Measurements from ENCODE around the gene HLTF. TPM values are rescaled to one million over a fixed set of nuclear protein-coding genes. Genes with fewer than 3 reads are reported as not detected.

Gene HLTF
- total and polyA plus RNA-seq, 2 of the 13 experiments (the other 11 are each of a cell fraction or from before 2014, with no cell fraction given): 12.0 to 22.9 TPM

DNA sequence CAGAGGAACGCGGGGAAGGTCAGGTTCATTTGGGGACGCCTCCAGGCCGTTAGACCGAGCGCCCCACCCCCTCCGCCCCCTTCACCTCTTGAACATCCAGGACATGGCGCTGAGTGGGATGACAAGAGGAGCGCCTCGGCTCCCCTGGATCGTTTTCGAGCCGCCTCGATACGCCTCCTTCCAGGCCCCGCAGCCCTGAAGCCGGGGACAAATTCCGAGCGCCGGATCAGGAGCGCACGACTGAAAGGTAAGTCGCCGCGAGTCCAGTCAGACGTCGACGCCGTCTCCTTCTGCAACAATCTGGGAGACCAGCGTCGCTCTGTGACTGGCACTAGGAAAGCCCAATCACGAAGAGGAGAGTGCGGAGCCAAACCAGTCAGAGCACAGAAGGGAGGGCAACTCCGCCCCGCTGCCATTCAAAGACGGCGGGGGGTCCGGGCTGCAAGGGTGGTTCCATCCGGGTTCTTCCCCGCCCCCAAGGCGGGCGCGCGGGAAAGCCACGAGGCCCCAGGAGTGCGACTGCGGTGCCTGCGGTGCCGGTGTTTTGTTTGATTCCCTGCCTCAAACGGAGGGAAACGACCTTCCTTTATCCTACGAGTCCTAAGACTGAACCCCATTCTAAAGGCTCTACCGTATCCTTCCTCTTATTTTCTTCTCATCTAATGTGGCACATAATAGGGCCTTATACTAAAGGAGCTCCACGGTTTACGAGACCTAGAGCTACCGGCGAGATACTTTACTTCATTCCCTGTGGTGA is at the start of gene HLTF (continued):
- TF ChIP-seq, protein P1, sequence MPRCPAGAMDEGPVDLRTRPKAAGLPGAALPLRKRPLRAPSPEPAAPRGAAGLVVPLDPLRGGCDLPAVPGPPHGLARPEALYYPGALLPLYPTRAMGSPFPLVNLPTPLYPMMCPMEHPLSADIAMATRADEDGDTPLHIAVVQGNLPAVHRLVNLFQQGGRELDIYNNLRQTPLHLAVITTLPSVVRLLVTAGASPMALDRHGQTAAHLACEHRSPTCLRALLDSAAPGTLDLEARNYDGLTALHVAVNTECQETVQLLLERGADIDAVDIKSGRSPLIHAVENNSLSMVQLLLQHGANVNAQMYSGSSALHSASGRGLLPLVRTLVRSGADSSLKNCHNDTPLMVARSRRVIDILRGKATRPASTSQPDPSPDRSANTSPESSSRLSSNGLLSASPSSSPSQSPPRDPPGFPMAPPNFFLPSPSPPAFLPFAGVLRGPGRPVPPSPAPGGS (CRISPR knock-in tag; IDR thresholded peaks at IDR 0.05): peak; percentile 88; the same call in 1 of the 2 replicates
- TF ChIP-seq ZNF747 (CRISPR knock-in tag; IDR thresholded peaks at IDR 0.05; ENCODE audit: borderline replicate concordance) (peak; percentile 96), ZNF234 (CRISPR knock-in tag; conservative IDR thresholded peaks at IDR 0.05) (no peak), MIXL1 (CRISPR knock-in tag; IDR thresholded peaks at IDR 0.05) (peak; percentile 71; the same call in 1 of the 2 replicates), MXD4 (CRISPR knock-in tag; IDR thresholded peaks at IDR 0.05) (no peak), ZSCAN31 (CRISPR knock-in tag; IDR thresholded peaks at IDR 0.05; ENCODE audit: low read depth) (peak; percentile 92), ASH2L (IDR thresholded peaks at IDR 0.05; ENCODE audit: insufficient read length, low read depth, low read length) (peak; percentile 91), ZNF274 (CRISPR knock-in tag; IDR thresholded peaks at IDR 0.05) (peak; percentile 83), TCF12 (IDR thresholded peaks at IDR 0.05) (no peak), TCF12 (CRISPR knock-in tag; IDR thresholded peaks at IDR 0.05) (no peak), TP53 (CRISPR knock-in tag; conservative IDR thresholded peaks at IDR 0.05) (peak; percentile 81; the same call in 1 of the 2 replicates)
- TF ChIP-seq, protein P2, sequence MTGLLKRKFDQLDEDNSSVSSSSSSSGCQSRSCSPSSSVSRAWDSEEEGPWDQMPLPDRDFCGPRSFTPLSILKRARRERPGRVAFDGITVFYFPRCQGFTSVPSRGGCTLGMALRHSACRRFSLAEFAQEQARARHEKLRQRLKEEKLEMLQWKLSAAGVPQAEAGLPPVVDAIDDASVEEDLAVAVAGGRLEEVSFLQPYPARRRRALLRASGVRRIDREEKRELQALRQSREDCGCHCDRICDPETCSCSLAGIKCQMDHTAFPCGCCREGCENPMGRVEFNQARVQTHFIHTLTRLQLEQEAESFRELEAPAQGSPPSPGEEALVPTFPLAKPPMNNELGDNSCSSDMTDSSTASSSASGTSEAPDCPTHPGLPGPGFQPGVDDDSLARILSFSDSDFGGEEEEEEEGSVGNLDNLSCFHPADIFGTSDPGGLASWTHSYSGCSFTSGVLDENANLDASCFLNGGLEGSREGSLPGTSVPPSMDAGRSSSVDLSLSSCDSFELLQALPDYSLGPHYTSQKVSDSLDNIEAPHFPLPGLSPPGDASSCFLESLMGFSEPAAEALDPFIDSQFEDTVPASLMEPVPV (CRISPR knock-in tag; IDR thresholded peaks at IDR 0.05): peak; percentile 86
- TF ChIP-seq, protein P3, sequence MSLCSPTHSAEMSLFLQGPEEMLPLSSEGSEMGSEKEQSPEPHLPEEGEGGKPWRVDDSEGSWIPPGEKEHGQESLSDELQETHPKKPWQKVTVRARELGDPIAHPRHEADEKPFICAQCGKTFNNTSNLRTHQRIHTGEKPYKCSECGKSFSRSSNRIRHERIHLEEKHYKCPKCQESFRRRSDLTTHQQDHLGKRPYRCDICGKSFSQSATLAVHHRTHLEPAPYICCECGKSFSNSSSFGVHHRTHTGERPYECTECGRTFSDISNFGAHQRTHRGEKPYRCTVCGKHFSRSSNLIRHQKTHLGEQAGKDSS (CRISPR knock-in tag; IDR thresholded peaks at IDR 0.05; ENCODE audit: borderline replicate concordance, low read depth): 0 out of 2 replicates have a peak, but pooled peaks have one; percentile 66
- TF ChIP-seq, protein P4, sequence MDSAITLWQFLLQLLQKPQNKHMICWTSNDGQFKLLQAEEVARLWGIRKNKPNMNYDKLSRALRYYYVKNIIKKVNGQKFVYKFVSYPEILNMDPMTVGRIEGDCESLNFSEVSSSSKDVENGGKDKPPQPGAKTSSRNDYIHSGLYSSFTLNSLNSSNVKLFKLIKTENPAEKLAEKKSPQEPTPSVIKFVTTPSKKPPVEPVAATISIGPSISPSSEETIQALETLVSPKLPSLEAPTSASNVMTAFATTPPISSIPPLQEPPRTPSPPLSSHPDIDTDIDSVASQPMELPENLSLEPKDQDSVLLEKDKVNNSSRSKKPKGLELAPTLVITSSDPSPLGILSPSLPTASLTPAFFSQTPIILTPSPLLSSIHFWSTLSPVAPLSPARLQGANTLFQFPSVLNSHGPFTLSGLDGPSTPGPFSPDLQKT (CRISPR knock-in tag; IDR thresholded peaks at IDR 0.05; ENCODE audit: borderline replicate concordance): 0 out of 2 replicates have a peak, but pooled peaks have one; percentile 29
- TF ChIP-seq, protein P5, sequence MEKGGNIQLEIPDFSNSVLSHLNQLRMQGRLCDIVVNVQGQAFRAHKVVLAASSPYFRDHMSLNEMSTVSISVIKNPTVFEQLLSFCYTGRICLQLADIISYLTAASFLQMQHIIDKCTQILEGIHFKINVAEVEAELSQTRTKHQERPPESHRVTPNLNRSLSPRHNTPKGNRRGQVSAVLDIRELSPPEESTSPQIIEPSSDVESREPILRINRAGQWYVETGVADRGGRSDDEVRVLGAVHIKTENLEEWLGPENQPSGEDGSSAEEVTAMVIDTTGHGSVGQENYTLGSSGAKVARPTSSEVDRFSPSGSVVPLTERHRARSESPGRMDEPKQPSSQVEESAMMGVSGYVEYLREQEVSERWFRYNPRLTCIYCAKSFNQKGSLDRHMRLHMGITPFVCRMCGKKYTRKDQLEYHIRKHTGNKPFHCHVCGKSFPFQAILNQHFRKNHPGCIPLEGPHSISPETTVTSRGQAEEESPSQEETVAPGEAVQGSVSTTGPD (CRISPR knock-in tag; IDR thresholded peaks at IDR 0.05): 0 out of 2 replicates have a peak, but pooled peaks have one; percentile 37
- TF ChIP-seq, protein P6, sequence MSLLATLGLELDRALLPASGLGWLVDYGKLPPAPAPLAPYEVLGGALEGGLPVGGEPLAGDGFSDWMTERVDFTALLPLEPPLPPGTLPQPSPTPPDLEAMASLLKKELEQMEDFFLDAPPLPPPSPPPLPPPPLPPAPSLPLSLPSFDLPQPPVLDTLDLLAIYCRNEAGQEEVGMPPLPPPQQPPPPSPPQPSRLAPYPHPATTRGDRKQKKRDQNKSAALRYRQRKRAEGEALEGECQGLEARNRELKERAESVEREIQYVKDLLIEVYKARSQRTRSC (CRISPR knock-in tag; IDR thresholded peaks at IDR 0.05; ENCODE audit: low read depth): 0 out of 2 replicates have a peak, but pooled peaks have one; percentile 70
- TF ChIP-seq, protein P7, sequence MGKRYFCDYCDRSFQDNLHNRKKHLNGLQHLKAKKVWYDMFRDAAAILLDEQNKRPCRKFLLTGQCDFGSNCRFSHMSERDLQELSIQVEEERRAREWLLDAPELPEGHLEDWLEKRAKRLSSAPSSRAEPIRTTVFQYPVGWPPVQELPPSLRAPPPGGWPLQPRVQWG (CRISPR knock-in tag; IDR thresholded peaks at IDR 0.05; ENCODE audit: borderline replicate concordance, low read depth): no peak
- TF ChIP-seq, protein P8, sequence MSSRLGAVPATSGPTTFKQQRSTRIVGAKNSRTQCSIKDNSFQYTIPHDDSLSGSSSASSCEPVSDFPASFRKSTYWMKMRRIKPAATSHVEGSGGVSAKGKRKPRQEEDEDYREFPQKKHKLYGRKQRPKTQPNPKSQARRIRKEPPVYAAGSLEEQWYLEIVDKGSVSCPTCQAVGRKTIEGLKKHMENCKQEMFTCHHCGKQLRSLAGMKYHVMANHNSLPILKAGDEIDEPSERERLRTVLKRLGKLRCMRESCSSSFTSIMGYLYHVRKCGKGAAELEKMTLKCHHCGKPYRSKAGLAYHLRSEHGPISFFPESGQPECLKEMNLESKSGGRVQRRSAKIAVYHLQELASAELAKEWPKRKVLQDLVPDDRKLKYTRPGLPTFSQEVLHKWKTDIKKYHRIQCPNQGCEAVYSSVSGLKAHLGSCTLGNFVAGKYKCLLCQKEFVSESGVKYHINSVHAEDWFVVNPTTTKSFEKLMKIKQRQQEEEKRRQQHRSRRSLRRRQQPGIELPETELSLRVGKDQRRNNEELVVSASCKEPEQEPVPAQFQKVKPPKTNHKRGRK (CRISPR knock-in tag; IDR thresholded peaks at IDR 0.05): peak; percentile 55; the same call in 1 of the 2 replicates
